Mesothelial cell of epicardium (in vitro differentiated cells): ENCODE data around the gene TNFRSF1B. TPM values are rescaled to one million over a fixed set of nuclear protein-coding genes. Genes with fewer than 3 reads are reported as not detected.

Experiments
- DNase-seq, 2 experiments: peaks; one replicate each; pipeline ENCODE4 v3.0.0; 2021; ENCODE audit warnings: low spot score in 2 of 2; ENCODE audit not compliant: unreplicated experiment in 2 of 2
- H3K27ac Mint-ChIP-seq: 2 replicates; pipeline ENCODE4 v1.8.0; 2021; ENCODE audit warnings: mixed read lengths
- H3K27me3 Mint-ChIP-seq: 2 replicates; pipeline ENCODE4 v1.8.0; 2021; ENCODE audit warnings: low read depth, mixed read lengths
- H3K36me3 Mint-ChIP-seq: 2 replicates; pipeline ENCODE4 v1.8.0; 2021; ENCODE audit warnings: mixed read lengths
- H3K4me1 Mint-ChIP-seq: 2 replicates; pipeline ENCODE4 v1.8.0; 2021; ENCODE audit warnings: mixed read lengths
- H3K4me3 Mint-ChIP-seq: 2 replicates; pipeline ENCODE4 v1.8.0; 2021; ENCODE audit warnings: mild to moderate bottlenecking, moderate library complexity, mixed read lengths
- H3K9me3 Mint-ChIP-seq: 2 replicates; pipeline ENCODE4 v1.8.0; 2021; ENCODE audit warnings: mixed read lengths
- CTCF ChIP-seq: fragments of 200-600 bp; sonication (generic); IDR thresholded peaks from one replicate; pipeline ENCODE4 v1.5.0; 2021; ENCODE audit warnings: antibody characterized with exemption; ENCODE audit not compliant: unreplicated experiment
- total RNA-seq: library from RNA; stranded (reverse); gene quantifications from 3 replicates; pipeline ENCODE4 v1.2.1, GENCODE V29; 2021

TNFRSF1B gene
- total RNA-seq, 1 donor from 2014 or later, result 2.9 TPM

- H3K27ac Mint-ChIP-seq, result no peak overlapping the region
- H3K36me3 Mint-ChIP-seq, result no peaks in the 10 kb centered on the region
- no peak overlapping the region for H3K4me3 Mint-ChIP-seq
- DNase-seq, result no peak
- H3K27me3 Mint-ChIP-seq, result peaks cover 3% of the 10 kb centered on the region
- TF ChIP-seq CTCF, result no peak
- H3K9me3 Mint-ChIP-seq, result no peaks in the 10 kb centered on the region
- peaks cover 15% of the 10 kb centered on the region for H3K4me1 Mint-ChIP-seq
These were observed 11.7 kb downstream of the TNFRSF1B start for GRCh38 chr1:12178511-12178910.

- no peaks in the 10 kb centered on the region for H3K9me3 Mint-ChIP-seq
- H3K27me3 Mint-ChIP-seq, result peaks cover 3% of the 10 kb centered on the region
- no peak overlapping the region for H3K4me3 Mint-ChIP-seq
- no peak overlapping the region for H3K27ac Mint-ChIP-seq
- no peaks in the 10 kb centered on the region for H3K36me3 Mint-ChIP-seq
- DNase-seq, result no peak
- H3K4me1 Mint-ChIP-seq, result peaks cover 20% of the 10 kb centered on the region
- TF ChIP-seq CTCF, result no peak
These were observed 12.3 kb downstream of the TNFRSF1B start for GRCh38 chr1:12179111-12179519.

GRCh38 chr1:12179676-12180075, 12.9 kb downstream of the TNFRSF1B start:
- no peak for DNase-seq
- H3K4me1 Mint-ChIP-seq, result peaks cover 23% of the 10 kb centered on the region
- no peaks in the 10 kb centered on the region for H3K36me3 Mint-ChIP-seq
- H3K9me3 Mint-ChIP-seq, result no peaks in the 10 kb centered on the region
- no peak overlapping the region for H3K4me3 Mint-ChIP-seq
- peaks cover 3% of the 10 kb centered on the region for H3K27me3 Mint-ChIP-seq
- no peak overlapping the region for H3K27ac Mint-ChIP-seq
- TF ChIP-seq CTCF, result no peak

GRCh38 chr1:12180315-12180714, 13.5 kb downstream of the TNFRSF1B start:
- no peaks in the 10 kb centered on the region for H3K9me3 Mint-ChIP-seq
- H3K4me1 Mint-ChIP-seq, result peaks cover 28% of the 10 kb centered on the region
- H3K27me3 Mint-ChIP-seq, result peaks cover 3% of the 10 kb centered on the region
- TF ChIP-seq CTCF, result no peak
- no peaks in the 10 kb centered on the region for H3K36me3 Mint-ChIP-seq
- H3K4me3 Mint-ChIP-seq, result no peak overlapping the region
- DNase-seq, result no peak
- H3K27ac Mint-ChIP-seq, result no peak overlapping the region

- Mint-ChIP-seq H3K4me1 (peaks cover 29% of the 10 kb centered on the region), H3K27ac (no peak overlapping the region), H3K4me3 (no peak overlapping the region), H3K27me3 (peaks cover 3% of the 10 kb centered on the region), H3K9me3 (no peaks in the 10 kb centered on the region), H3K36me3 (no peaks in the 10 kb centered on the region)
- DNase-seq, result no peak
- TF ChIP-seq CTCF, result no peak
These were observed 14.1 kb downstream of the TNFRSF1B start for GRCh38 chr1:12180903-12181302.

- Mint-ChIP-seq H3K36me3 (no peaks in the 10 kb centered on the region), H3K4me3 (no peak overlapping the region), H3K27me3 (peaks cover 3% of the 10 kb centered on the region), H3K9me3 (no peaks in the 10 kb centered on the region), H3K4me1 (peaks cover 29% of the 10 kb centered on the region), H3K27ac (no peak overlapping the region)
- DNase-seq, result no peak
- no peak for TF ChIP-seq CTCF
These were observed 14.8 kb downstream of the TNFRSF1B start for GRCh38 chr1:12181568-12181967.
